A673 (cell line): ENCODE measurements around the gene SLC16A10.

Experiments
- CTCF ChIP-seq: fragments of 300-800, 200-600 bp; sonication (generic); conservative IDR thresholded peaks from 2 replicates; pipeline ENCODE4 v1.5.1; 2017; ENCODE audit warnings: low read depth, mild to moderate bottlenecking, antibody characterized with exemption, low read length, moderate library complexity, mixed read lengths
- EZH2 ChIP-seq: fragments of 200-600 bp; sonication (generic); IDR thresholded peaks from 2 replicates; pipeline ENCODE4 v1.6.1; 2017; ENCODE audit warnings: borderline replicate concordance, low read depth, mild to moderate bottlenecking, mixed read lengths, antibody characterized with exemption, low read length; ENCODE audit not compliant: poor library complexity, severe bottlenecking

- no peak for TF ChIP-seq CTCF
- no peak for TF ChIP-seq EZH2
Observed at GRCh38 chr6:111208933-111209332, 121.6 kb downstream of the SLC16A10 start.
